Erythroblast (primary cell): ENCODE measurements around the gene MKX.

Experiments
- GATA1 ChIP-seq: IDR thresholded peaks from 2 replicates; pipeline ENCODE4 v1.6.1; 2011; ENCODE audit warnings: low read depth, mild to moderate bottlenecking, control low read depth, low read length, moderate library complexity
- POLR2A ChIP-seq: IDR thresholded peaks from 2 replicates; pipeline ENCODE4 v1.6.1; 2011; ENCODE audit warnings: mild to moderate bottlenecking, low read length

DNA sequence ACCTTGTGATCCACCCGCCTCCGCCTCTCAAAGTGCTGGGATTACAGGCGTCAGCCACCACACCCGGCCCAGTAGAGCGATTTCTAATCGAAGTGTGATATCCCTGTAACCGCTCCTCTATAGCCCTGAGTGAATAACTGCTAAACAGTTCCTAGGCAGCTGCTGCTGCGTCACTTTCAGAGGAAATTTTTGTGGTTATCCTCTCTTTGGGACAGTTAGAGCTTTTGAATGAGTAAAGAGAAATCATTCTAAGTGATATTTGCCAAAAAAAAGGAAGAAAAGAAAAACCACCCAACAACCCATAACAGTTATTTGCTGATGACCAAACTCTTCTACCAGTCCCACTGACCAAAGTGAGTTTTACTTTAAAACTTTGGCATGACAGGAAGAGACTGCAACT lies 59.9 kb downstream of the MKX start:
- no peak for TF ChIP-seq POLR2A
- TF ChIP-seq GATA1: no peak
